Ovary (tissue), 3 donors: ENCODE data around the gene SVIL.

Source experiments
- CTCF ChIP-seq, 3 donors: fragments of 450-650 bp in 2 of 3; fragments of 200-600 bp in 1 of 3; IDR thresholded peaks; one replicate each; pipeline versions ENCODE4 v1.5.1 to v1.8.0; 2016 to 2022; ENCODE audit warnings: antibody characterized with exemption in 3 of 3, mild to moderate bottlenecking in 1 of 3
- EP300 ChIP-seq: sonication (generic); formaldehyde crosslinking; IDR thresholded peaks from one replicate; pipeline ENCODE4 v1.6.1; 2017; ENCODE audit warnings: antibody characterized with exemption
- POLR2A ChIP-seq: fragments of 450-650 bp; IDR thresholded peaks from one replicate; pipeline ENCODE4 v1.6.1; 2017; ENCODE audit warnings: antibody characterized with exemption, mild to moderate bottlenecking, moderate library complexity
- donor health status: DM: no; HTN: no; CAD: no.

- TF ChIP-seq POLR2A (no peak), CTCF (IDR thresholded peaks at IDR 0.05) (no peak), EP300 (no peak)
Observed at GRCh38 chr10:29541422-29542210, 93.2 kb downstream of the SVIL start.
